ENCODE measurements around the gene TDRD1.
"Not testable (repeated sequence)": the region's sequence is repeated elsewhere in the genome, so short reads cannot be mapped to it uniquely, and the experiment has no call there.

The TDRD1 gene

GRCh38 chr10:114179148-114179547 lies at the start of gene TDRD1:
Gene TDRD1, plus strand, starts transcription at chr10:114179353. Its CDS starts 8,479 bp downstream, at chr10:114187832.
- DNase-seq = no peak

GRCh38 chr10:114131094-114131493 lies 48.1 kb upstream of the TDRD1 start:
- DNase-seq = no peak

DNA sequence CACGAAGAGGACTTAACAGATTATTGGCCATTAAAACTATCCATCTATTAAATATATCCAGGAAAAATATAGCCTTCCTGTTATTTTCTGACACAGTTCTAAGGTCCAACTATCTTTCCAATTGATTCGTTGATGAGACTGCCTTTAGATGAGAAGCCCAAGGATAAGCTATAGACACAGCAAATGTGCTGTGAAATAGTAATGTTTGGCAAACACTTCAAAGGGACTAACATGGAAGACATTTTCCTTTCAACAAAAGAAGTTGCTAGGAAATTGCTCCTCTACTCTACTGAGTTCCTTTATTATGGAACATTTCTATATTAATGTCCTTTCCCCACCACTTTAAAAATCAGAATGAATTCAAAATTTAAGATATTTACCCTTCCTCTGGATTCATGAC lies 43.7 kb upstream of the TDRD1 start:
- no peak for DNase-seq

- no peak for DNase-seq
Observed at GRCh38 chr10:114138581-114138980, 40.6 kb upstream of the TDRD1 start.

GRCh38 chr10:114140036-114140435 lies 39.1 kb upstream of the TDRD1 start:
- DNase-seq = no peak

GRCh38 chr10:114140827-114141226 lies 38.3 kb upstream of the TDRD1 start:
- not testable (repeated sequence) for DNase-seq

DNA sequence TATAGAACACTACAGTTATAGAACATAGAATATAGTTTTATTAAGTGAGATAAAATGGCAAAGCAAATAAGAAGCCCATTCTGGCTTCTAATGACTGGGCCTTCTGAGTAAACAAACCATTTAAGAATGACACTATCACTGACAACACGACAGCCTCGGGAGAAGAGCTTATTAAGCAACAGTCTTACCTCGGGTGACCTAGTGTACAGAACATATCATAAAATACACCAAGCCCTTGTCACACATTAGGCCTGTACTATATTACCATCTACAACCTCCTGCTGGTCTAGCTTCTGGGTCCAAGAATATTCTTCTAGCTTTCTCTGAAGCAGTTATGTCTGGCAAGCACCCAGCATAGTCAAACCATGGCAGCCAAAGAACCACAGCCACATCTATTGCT lies 37.1 kb upstream of the TDRD1 start:
- no peak for DNase-seq

DNA sequence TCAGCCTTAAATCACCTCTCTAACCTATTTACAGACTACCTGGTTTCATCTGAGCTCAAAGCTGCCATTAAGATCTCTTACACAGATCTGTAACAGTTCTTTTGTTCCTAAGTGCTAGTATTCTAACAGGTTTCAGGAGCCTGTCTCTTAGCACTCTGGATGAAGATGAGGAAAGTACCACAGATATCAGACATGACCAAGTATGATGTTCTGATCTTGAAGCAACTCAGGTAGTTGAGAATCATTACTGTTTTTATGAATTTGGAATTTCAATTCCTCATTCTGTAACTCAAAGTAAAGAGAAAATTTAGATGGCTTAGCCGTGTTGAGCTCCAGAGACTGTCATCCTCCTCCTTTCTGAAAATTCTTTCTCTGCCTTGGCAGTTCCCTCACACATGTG lies 36.0 kb upstream of the TDRD1 start:
- DNase-seq = no peak

DNA sequence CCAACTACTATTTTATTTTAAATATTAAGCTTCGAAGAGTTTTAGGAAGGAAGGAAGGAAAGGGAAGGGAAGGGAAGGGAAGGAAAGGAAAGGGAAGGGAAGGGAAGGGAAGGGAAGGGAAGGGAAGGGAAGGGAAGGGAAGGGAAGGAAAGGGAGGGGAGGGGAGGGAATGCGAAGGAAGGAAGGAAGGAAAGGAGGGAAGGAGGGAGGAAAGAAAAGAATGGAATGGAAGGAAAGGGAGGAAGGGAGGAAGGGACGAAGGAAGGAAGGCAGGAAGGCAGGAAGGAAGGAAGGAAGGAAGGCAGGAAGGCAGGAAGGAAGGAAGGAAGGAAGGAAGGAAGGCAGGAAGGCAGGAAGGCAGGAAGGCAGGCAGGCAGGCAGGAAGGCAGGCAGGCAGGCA lies 29.7 kb upstream of the TDRD1 start:
- not testable (repeated sequence) for DNase-seq

- no peak for DNase-seq
Observed at GRCh38 chr10:114151486-114151885, 27.7 kb upstream of the TDRD1 start.

- no peak for DNase-seq
Observed at GRCh38 chr10:114151892-114152291, 27.3 kb upstream of the TDRD1 start.

- DNase-seq = no peak
Observed at GRCh38 chr10:114157912-114158311, 21.2 kb upstream of the TDRD1 start.

GRCh38 chr10:114163062-114163461 lies 16.1 kb upstream of the TDRD1 start:
- no peak for DNase-seq

- DNase-seq = no peak
Observed at GRCh38 chr10:114166043-114166442, 13.1 kb upstream of the TDRD1 start.

DNA sequence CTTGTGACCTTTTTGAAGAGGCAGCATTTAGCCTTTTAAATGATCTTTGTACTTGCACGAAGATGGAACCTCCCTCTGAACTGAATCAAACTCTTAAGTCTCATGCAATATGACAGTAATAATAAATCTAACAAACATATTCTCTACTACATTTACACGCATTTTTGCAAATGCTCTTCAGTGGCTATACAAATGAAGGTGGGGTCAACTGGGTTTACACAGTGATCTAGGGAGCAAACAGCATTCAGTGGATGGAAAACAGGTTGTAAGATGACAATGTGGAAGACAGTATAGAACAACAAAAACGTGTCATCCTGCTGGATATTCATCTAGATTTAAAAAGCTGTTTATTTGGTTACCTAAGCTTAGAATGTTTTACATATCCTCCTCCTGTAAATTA lies 12.7 kb upstream of the TDRD1 start:
- no peak for DNase-seq

DNA sequence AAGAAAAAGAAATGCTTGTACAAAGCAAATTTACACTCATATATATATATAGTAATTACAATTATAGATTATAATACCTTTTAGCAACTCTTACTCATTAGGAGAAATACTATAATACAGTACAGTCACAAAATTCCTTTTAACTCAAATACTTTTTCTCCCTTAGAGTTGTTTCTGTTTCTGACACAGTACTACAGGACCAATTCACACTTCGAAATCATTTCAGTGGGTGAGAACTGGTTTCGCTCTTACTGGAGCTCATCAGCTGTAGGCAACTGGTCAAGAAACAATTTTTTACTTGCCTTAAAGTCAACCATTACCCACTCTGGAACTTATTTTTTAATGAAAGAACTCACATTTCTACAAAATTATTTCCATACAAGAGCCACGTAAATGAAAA lies 11.2 kb upstream of the TDRD1 start:
- no peak for DNase-seq

DNA sequence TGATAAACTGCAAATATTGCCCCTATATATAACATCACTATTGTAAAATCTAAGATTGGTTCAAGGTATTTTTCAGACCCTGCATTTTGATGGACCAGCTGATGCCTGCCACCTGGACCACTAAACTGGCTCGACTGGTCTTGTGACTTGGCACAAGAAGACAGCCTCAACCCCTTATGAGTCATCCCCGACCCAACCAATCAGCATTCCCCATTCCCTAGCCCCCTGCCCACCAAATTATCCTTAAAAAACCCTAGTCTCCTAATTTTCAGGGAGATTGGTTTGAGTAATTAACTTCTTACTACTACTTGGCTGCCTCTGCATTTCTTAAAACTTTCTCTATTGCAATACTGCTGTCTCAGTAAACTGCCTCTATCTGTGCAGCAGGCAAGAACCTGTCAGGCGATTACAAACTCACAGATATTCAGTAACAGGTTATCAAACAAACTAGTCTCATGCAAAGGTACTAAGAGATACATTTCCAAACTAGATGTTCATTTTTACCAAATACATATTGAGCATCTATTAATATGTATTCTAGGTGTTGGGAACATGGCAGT lies 10.6 kb upstream of the TDRD1 start:
- DNase-seq = no peak

DNA sequence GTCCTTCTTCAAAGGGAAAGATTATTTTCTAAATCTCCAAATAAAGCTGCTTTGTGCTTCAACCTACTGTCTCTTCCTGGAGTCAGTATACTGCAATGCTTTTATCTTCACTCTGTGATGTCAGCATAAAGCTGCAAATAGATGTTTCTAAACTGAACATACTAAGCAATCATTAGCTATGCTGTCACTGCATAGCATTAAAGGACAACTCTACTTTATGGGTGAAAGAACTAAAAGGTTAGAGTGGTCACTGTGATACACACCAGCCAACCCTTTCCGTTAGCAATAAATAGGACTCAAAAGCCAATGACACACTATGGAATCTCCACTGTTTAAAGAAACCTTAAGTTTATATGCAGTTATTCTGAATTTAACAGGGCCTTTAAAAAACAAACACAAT lies 6.9 kb upstream of the TDRD1 start:
- DNase-seq = no peak

DNA sequence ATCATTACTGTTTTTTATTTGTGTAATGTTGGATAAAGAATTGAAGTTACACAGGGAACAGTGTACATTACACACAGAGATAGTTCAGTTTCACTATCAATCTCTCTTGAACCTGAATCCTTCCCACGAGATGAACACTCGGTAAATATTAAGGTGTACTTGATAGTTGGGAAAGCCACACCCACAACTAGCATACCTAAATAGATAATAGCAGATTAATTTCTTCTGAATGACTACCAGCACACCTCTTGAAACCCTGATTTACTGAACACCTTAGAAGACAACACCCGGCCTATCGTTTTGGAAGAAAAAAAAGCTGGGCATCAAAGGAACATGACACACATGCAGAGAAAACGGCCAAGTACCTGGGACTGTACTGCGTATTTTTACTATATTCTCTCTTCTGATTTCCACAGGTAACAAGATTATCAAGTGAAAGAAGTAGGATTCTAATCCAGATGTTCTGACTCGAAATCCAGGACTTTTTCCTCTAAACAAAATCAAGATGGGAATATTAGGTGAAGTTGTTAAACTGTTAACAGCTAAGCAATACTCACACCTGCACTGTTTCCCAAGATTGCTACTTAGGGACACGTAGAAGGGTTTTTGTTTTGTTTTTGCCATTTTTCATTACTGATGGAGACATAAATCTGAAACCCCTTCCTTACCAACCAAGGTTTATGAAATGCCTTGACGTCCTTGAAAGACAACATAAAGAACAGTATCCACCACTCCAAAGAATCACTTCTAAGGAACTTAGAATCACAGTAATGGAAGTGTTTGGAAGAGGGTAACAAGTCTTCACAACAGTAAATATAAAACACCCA lies 6.2 kb upstream of the TDRD1 start:
- DNase-seq = no peak

GRCh38 chr10:114173603-114173920 lies 5.6 kb upstream of the TDRD1 start:
- no peak for DNase-seq

- peak; percentile 66 for DNase-seq
Observed at GRCh38 chr10:114173921-114174694, 5.0 kb upstream of the TDRD1 start, which contains the start of gene CCDC186. Gene CCDC186, minus strand, starts transcription at chr10:114174203. Its CDS starts 10,935 bp downstream, at chr10:114163268.

DNA sequence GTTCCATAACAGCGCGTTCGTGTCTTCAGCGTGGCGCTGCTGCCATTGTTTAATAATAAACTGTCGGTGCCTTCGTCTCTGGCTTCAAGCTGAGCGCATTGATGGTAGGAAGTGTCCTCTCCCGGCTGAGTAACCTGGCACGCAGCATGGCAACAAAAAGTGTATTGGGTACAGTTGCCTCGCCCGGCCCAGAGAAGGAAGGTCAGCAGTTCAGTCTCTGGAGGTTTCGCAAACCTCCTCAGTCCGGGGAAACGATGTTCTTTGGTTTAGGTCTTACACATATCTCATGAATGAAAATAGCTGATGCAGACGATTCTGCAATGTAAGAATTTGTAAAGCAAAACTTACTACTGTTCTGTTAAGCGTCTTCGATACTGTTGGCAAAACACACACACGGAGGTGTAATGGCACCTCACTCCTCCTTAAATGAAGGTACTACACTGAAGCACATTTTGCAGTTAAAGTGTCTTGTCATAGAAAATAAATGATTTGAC lies 4.4 kb upstream of the TDRD1 start:
- DNase-seq = no peak

GRCh38 chr10:114175667-114176066 lies 3.5 kb upstream of the TDRD1 start:
- no peak for DNase-seq

- DNase-seq = no peak
Observed at GRCh38 chr10:114176511-114176910, 2.6 kb upstream of the TDRD1 start.
